Measurements from ENCODE around the gene BRINP2.

BRINP2 gene

GRCh38 chr1:177270863-177271262 lies 100.1 kb downstream of the BRINP2 start:
- no peak for DNase-seq (ENCODE audit: low read depth in 2 of 2)

GRCh38 chr1:177273141-177273540 lies 102.4 kb downstream of the BRINP2 start:
- no peak for DNase-seq (ENCODE audit: low read depth in 2 of 2)

- DNase-seq (ENCODE audit: low read depth in 2 of 2), result no peak
Observed at GRCh38 chr1:177274687-177275211, 104.0 kb downstream of the BRINP2 start.

GRCh38 chr1:177275736-177276135 lies 105.0 kb downstream of the BRINP2 start:
- no peak for DNase-seq (ENCODE audit: low read depth in 2 of 2)

- no peak for DNase-seq (ENCODE audit: low read depth in 2 of 2)
Observed at GRCh38 chr1:177278626-177279390, 108.0 kb downstream of the BRINP2 start.

GRCh38 chr1:177281901-177282300 lies 111.1 kb downstream of the BRINP2 start:
- no peak for DNase-seq (ENCODE audit: low read depth in 2 of 2)

- DNase-seq (ENCODE audit: low read depth in 2 of 2), result no peak
Observed at GRCh38 chr1:177282976-177283375, 112.2 kb downstream of the BRINP2 start.

- DNase-seq (ENCODE audit: low read depth in 2 of 2), result no peak
Observed at GRCh38 chr1:177283380-177283779, 112.6 kb downstream of the BRINP2 start.

GRCh38 chr1:177286396-177286795 lies 115.6 kb downstream of the BRINP2 start:
- no peak for DNase-seq (ENCODE audit: low read depth in 2 of 2)

GRCh38 chr1:177287270-177287669 lies 116.5 kb downstream of the BRINP2 start:
- DNase-seq (ENCODE audit: low read depth in 2 of 2), result no peak

- DNase-seq (ENCODE audit: low read depth in 2 of 2), result no peak
Observed at GRCh38 chr1:177287994-177288393, 117.2 kb downstream of the BRINP2 start.

GRCh38 chr1:177289532-177289931 lies 118.8 kb downstream of the BRINP2 start:
- DNase-seq (ENCODE audit: low read depth in 2 of 2), result no peak

GRCh38 chr1:177300431-177300830 lies 129.7 kb downstream of the BRINP2 start:
- DNase-seq (ENCODE audit: low read depth in 2 of 2), result no peak

- DNase-seq (ENCODE audit: low read depth in 2 of 2), result no peak
Observed at GRCh38 chr1:177301425-177302124, 130.8 kb downstream of the BRINP2 start.

GRCh38 chr1:177302357-177303044 lies 131.7 kb downstream of the BRINP2 start:
- no peak for DNase-seq (ENCODE audit: low read depth in 2 of 2)

- no peak for DNase-seq (ENCODE audit: low read depth in 2 of 2)
Observed at GRCh38 chr1:177305040-177306018, 134.6 kb downstream of the BRINP2 start.

- no peak for DNase-seq (ENCODE audit: low read depth in 2 of 2)
Observed at GRCh38 chr1:177306019-177306415, 135.3 kb downstream of the BRINP2 start.

GRCh38 chr1:177306981-177307380 lies 136.2 kb downstream of the BRINP2 start:
- DNase-seq (ENCODE audit: low read depth in 2 of 2), result no peak

GRCh38 chr1:177307771-177308170 lies 137.0 kb downstream of the BRINP2 start:
- DNase-seq (ENCODE audit: low read depth in 2 of 2), result no peak

GRCh38 chr1:177309880-177310279 lies 139.1 kb downstream of the BRINP2 start:
- DNase-seq (ENCODE audit: low read depth in 2 of 2), result no peak

GRCh38 chr1:177310326-177310725 lies 139.6 kb downstream of the BRINP2 start:
- DNase-seq (ENCODE audit: low read depth in 2 of 2), result no peak

Data from activated CD8-positive, alpha-beta memory T cell treated with anti-CD3 and anti-CD28 coated beads for 4 hours (primary cell).